ENCODE measurements around the gene LHPP.

- TF ChIP-seq CTCF (conservative IDR thresholded peaks at IDR 0.05) (no peak), ZFX (IDR thresholded peaks at IDR 0.05) (no peak)
Observed at GRCh38 chr10:124614003-124614659, 152.5 kb downstream of the LHPP start.
